ENCODE results near the gene SEC22A. TPM values are rescaled to one million over a fixed set of nuclear protein-coding genes. Genes with fewer than 3 reads are reported as not detected.

Gene SEC22A
- total RNA-seq, 1 donor from 2014 or later: 9.5 TPM

- peaks cover 75% of the 10 kb centered on the region for H3K36me3 ChIP-seq
- intact Hi-C loops (cut with micrococcal nuclease): no loop called here
Observed at GRCh38 chr3:123310741-123311140, 109.0 kb downstream of the SEC22A start.

DNA sequence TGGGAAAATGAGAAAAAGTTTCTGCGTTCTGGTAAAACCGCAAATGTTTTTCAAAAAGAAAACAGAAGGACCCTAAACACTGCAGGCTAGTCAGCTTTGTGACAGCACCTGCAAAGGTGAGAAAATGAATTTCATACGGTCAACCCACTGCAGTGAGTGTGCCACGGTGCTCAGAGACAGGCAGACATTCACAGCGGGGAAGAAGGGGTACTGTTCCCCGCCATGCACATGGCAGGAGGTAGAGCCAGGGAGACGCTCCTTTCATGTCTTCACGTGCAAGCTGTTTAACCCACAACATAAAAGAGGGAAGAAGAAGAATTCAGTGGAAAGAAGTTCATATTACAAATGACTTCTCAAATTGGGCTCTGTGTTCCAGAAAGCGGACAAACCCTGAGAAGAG, 109.5 kb downstream of the SEC22A start:
- Histone ChIP-seq H3K27me3 (ENCODE audit: low read depth) (peaks cover 5% of the 10 kb centered on the region), H3K36me3 (peaks cover 75% of the 10 kb centered on the region), H3K4me1 (peaks cover 25% of the 10 kb centered on the region), H3K9me3 (replicated peaks) (no peaks in the 10 kb centered on the region), H3K27ac (replicated peaks) (no peak overlapping the region), H3K4me3 (no peak overlapping the region)
- intact Hi-C loops (cut with micrococcal nuclease): no loop called here
- TF ChIP-seq, protein P1, sequence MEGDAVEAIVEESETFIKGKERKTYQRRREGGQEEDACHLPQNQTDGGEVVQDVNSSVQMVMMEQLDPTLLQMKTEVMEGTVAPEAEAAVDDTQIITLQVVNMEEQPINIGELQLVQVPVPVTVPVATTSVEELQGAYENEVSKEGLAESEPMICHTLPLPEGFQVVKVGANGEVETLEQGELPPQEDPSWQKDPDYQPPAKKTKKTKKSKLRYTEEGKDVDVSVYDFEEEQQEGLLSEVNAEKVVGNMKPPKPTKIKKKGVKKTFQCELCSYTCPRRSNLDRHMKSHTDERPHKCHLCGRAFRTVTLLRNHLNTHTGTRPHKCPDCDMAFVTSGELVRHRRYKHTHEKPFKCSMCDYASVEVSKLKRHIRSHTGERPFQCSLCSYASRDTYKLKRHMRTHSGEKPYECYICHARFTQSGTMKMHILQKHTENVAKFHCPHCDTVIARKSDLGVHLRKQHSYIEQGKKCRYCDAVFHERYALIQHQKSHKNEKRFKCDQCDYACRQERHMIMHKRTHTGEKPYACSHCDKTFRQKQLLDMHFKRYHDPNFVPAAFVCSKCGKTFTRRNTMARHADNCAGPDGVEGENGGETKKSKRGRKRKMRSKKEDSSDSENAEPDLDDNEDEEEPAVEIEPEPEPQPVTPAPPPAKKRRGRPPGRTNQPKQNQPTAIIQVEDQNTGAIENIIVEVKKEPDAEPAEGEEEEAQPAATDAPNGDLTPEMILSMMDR (IDR thresholded peaks at IDR 0.05; ENCODE audit: borderline replicate concordance): no peak
- DNase-seq: no peak

More at GRCh38 chr3:123310741-123311140, 109.0 kb downstream of the SEC22A start:
- peaks cover 5% of the 10 kb centered on the region for H3K27me3 ChIP-seq (ENCODE audit: low read depth)
- no peaks in the 10 kb centered on the region for H3K9me3 ChIP-seq (replicated peaks)
- TF ChIP-seq, protein P1 (IDR thresholded peaks at IDR 0.05; ENCODE audit: borderline replicate concordance): no peak
- no peak overlapping the region for H3K27ac ChIP-seq (replicated peaks)
- peaks cover 25% of the 10 kb centered on the region for H3K4me1 ChIP-seq
- no peak for DNase-seq
- no peak overlapping the region for H3K4me3 ChIP-seq

DNA sequence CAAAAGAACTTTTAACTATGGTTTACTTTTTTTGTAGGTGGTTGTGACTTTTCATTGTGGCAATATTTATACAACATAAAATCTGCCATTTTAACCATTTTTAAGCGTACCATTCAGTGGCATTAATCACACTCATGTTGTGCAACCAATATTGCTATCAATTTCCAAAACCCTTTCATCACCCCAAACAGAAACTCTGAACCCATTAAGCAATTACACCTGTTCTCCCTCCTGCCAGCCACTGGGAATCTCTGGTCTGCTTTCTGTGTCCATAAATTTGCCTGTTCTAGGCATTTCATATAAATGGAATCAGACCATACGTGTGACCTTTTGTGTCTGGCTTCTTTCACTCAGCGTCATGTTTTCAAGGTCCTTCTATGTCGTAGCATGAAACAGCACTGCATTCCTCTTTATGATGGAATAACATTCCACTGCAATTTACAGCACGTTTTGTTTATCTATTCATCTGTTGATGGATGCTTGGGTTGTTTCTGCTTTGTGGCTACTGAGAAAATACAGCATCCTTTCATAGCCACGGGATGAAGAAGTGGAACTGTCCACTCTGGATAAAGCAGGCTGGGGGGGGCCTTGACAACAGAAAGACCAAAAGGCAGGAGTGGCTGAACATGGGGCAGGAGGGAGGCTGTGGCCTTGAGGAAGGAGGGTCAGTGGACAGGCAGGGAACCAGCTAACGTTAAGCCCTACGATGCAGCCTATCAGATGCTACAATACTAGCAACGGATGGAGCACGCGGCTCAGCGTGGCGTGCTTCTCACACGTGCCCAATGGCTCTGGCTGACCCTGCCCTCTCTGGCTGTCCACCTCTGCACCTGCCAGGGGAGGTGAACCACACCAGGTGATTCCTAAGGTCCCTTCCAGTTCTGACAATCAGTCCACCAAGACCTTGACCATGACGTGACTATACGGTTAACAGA, 110.9 kb downstream of the SEC22A start:
- intact Hi-C loops (cut with micrococcal nuclease): no loop called here
- H3K4me3 ChIP-seq: no peak overlapping the region
- peaks cover 78% of the 10 kb centered on the region for H3K36me3 ChIP-seq
- no peak overlapping the region for H3K27ac ChIP-seq (replicated peaks)
- H3K9me3 ChIP-seq (replicated peaks): no peaks in the 10 kb centered on the region
- H3K27me3 ChIP-seq (ENCODE audit: low read depth): peaks cover 5% of the 10 kb centered on the region
- TF ChIP-seq, protein P1 (IDR thresholded peaks at IDR 0.05; ENCODE audit: borderline replicate concordance): no peak
- DNase-seq: no peak
- peaks cover 27% of the 10 kb centered on the region for H3K4me1 ChIP-seq

DNA sequence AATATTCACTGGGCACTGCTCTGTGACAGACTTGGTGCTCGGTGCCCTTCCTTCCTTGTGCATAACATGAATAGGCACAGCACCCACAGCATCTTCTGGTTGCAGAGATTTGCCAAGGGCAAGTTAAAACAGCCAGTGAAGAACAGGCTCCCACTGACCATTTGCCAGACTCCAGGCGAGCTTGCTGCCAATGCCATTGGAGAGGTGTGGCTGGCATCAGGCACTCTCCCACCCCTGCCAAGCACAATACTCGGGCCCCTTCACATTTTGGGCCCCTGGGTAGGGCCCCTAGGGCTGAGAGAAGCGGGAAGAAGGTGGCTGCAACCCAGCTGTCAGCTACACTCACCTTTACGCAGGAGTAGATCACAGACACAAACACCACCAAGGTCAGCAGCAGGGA, 112.1 kb downstream of the SEC22A start:
- Histone ChIP-seq H3K27ac (replicated peaks) (peak overlapping the region; percentile 57), H3K27me3 (ENCODE audit: low read depth) (peaks cover 5% of the 10 kb centered on the region), H3K9me3 (replicated peaks) (no peaks in the 10 kb centered on the region), H3K36me3 (peaks cover 79% of the 10 kb centered on the region), H3K4me1 (peaks cover 27% of the 10 kb centered on the region), H3K4me3 (no peak overlapping the region)
- no peak for DNase-seq
- intact Hi-C loops (cut with micrococcal nuclease): no loop called here
- TF ChIP-seq, protein P1 (IDR thresholded peaks at IDR 0.05; ENCODE audit: borderline replicate concordance): no peak

DNA sequence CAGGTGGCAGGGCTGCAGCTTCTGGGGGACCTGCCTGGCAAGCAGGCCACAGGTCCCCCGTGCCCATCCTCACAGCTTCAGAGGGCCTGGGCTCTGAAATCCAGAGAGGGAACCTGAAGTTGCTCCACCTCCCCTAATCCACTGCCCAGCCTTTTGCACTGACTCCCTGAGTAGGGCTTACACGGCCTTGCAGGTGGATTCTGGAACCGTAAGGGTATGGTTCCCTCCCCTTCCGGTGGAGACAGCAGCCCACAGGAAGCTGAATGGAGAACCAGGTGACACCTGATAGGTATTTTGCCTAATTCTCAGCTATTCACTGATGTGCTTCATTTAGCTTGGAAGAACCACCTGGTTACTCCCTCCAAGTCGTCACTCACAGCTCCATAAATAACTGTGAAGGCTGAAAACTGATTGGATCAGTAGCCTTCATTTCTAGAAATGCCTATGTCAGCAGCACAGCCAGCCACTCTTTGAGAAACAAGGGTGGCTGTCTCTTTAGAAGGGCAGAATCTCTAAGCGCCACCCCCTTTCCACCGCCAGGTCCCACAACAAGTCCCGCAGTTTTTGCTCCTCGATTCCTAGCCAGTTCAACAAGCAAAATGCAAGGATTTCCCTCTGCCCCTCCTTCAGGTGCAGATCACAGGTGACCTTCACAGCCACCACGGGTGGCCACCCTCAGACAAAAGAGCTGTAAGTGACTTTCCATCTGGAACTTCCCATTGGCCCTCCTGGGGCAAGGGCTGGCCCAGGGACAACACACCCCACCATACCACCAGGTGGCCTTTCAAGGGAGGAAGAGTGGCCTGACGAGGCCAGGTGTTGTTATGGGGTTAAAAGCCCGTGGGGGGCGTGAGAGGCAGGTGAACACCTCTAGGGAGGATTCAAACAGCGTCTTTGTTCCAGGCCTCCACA, 112.9 kb downstream of the SEC22A start:
- Histone ChIP-seq H3K27ac (replicated peaks) (peak overlapping the region; percentile 57), H3K4me1 (peaks cover 27% of the 10 kb centered on the region), H3K36me3 (peaks cover 79% of the 10 kb centered on the region), H3K27me3 (ENCODE audit: low read depth) (peaks cover 8% of the 10 kb centered on the region), H3K4me3 (no peak overlapping the region), H3K9me3 (replicated peaks) (no peaks in the 10 kb centered on the region)
- TF ChIP-seq, protein P1 (IDR thresholded peaks at IDR 0.05; ENCODE audit: borderline replicate concordance): no peak
- no peak for DNase-seq
- intact Hi-C loops (cut with micrococcal nuclease): no loop called here

All from left ventricle myocardium inferior (tissue), 1 donor.